ENCODE data around the gene OR4D10.

GRCh38 chr11:59511675-59512074, 38.6 kb downstream of the OR4D10 start:
- no peak for TF ChIP-seq CTCF (IDR thresholded peaks at IDR 0.05)
- no peak for TF ChIP-seq POLR2A (IDR thresholded peaks at IDR 0.05)
